HepG2 (cell line): ENCODE measurements around the gene SYCP2. TPM values are rescaled to one million over a fixed set of nuclear protein-coding genes. Genes with fewer than 3 reads are reported as not detected.

Source experiments
- ATAC-seq: fragments of 200-7000 bp; cut with Tn5 transposase; 3 replicates; pipeline ENCODE4 v1.9.1; 2020; ENCODE audit warnings: mild to moderate bottlenecking, moderate library complexity
- BruUV-seq: library from RNA; stranded (reverse); fragments of 400-500 nt; replicated peaks from 2 replicates; lab custom pipeline; 2021; lab: Mats Ljungman, UMichigan
- CTCF ChIA-PET: fragments of 300-600 bp; formaldehyde crosslinking; extraction: SDS; loops from one replicate; lab custom pipeline; 2021; ENCODE audit warnings: low total read pairs, inconsistent platforms, low intra/inter-chr PET ratio; lab: Yijun Ruan, JAX
- POLR2A ChIA-PET: fragments of 350-600 bp; sonication (Branson Sonifier 250); formaldehyde crosslinking; loops from one replicate; lab custom pipeline; 2020; ENCODE audit warnings: antibody characterized with exemption, inconsistent platforms; lab: Yijun Ruan, JAX
- DNase-seq: peaks from one replicate; pipeline ENCODE4 v3.0.0-alpha.2; 2015; ENCODE audit warnings: low spot score
- FAIRE-seq: peaks from 3 replicates; lab custom pipeline; 2011; peaks lifted over from hg19 to GRCh38; lab: Jason Lieb, UNC
- H2AFZ ChIP-seq: one replicate; pipeline ENCODE4 v1.6.1; 2011; ENCODE audit warnings: low read length, inconsistent platforms
- H3K27ac ChIP-seq: fragments of 300-600 bp; 3 replicates; pipeline ENCODE4 v1.8.0; 2011; ENCODE audit warnings: mixed run types, mild to moderate bottlenecking, mixed read lengths, low read length, inconsistent platforms; ENCODE audit not compliant: insufficient read depth; ENCODE audit errors: extremely low read length
- H3K27me3 ChIP-seq, 2 experiments: fragments of 200-600 bp in 1 of 2; 2 replicates in 1 of 2; 3 replicates in 1 of 2; pipeline versions ENCODE4 v1.6.0 to v1.8.0; 2011; ENCODE audit warnings: low read length in 2 of 2, mild to moderate bottlenecking in 2 of 2, moderate library complexity in 2 of 2, inconsistent platforms in 1 of 2; ENCODE audit not compliant: insufficient read depth in 2 of 2, control insufficient read depth in 1 of 2
- H3K36me3 ChIP-seq, 2 experiments: fragments of 200-600 bp in 1 of 2; replicated peaks in 1 of 2; 2 replicates in 1 of 2; 3 replicates in 1 of 2; pipeline versions ENCODE4 v1.5.1 to v1.8.0; 2011; ENCODE audit warnings: low read length in 2 of 2, inconsistent platforms in 1 of 2; ENCODE audit not compliant: insufficient read depth in 2 of 2, control insufficient read depth in 1 of 2
- H3K4me1 ChIP-seq: 2 replicates; pipeline ENCODE4 v1.5.1; 2012; ENCODE audit warnings: low read length, inconsistent platforms; ENCODE audit not compliant: insufficient read depth
- H3K4me2 ChIP-seq: 2 replicates; pipeline ENCODE4 v1.6.0; 2011; ENCODE audit warnings: low read depth, low read length, inconsistent platforms
- H3K4me3 ChIP-seq, 3 experiments: fragments of 200-600 bp in 1 of 3; sonication (generic), shearing (Covaris generic) in 1 of 3; replicated peaks in 1 of 3; 2 replicates each; pipeline ENCODE4 v1.5.1; 2011 to 2016; ENCODE audit warnings: low read length in 3 of 3, inconsistent platforms in 2 of 3, low read depth in 2 of 3, mild to moderate bottlenecking in 2 of 3, control low read depth in 1 of 3, mixed read lengths in 1 of 3; ENCODE audit not compliant: insufficient read depth in 1 of 3
- H3K79me2 ChIP-seq: one replicate; pipeline ENCODE4 v1.6.1; 2011; ENCODE audit warnings: low read length, inconsistent platforms; ENCODE audit not compliant: insufficient read depth
- H3K9ac ChIP-seq: 2 replicates; pipeline ENCODE4 v1.6.0; 2011; ENCODE audit warnings: mild to moderate bottlenecking, low read depth, low read length, inconsistent platforms; ENCODE audit not compliant: insufficient read depth
- H3K9me3 ChIP-seq: 2 replicates; pipeline ENCODE4 v1.5.1; 2012; ENCODE audit warnings: mild to moderate bottlenecking, low read length
- H4K20me1 ChIP-seq: 2 replicates; pipeline ENCODE4 v1.6.0; 2011; ENCODE audit warnings: inconsistent platforms, mild to moderate bottlenecking, low read length, moderate library complexity; ENCODE audit not compliant: insufficient read depth
- ADNP ChIP-seq: sonication (generic); formaldehyde crosslinking; IDR thresholded peaks from 2 replicates; pipeline ENCODE4 v1.4.0; 2020; ENCODE audit warnings: missing genetic modification reagents
- ATF1 ChIP-seq: IDR thresholded peaks from 2 replicates; pipeline ENCODE4 v1.6.1; 2016; ENCODE audit warnings: mild to moderate bottlenecking, control low read depth
- CERS6 ChIP-seq: sonication (generic); formaldehyde crosslinking; IDR thresholded peaks from 2 replicates; pipeline ENCODE4 v1.5.0; 2020; ENCODE audit warnings: missing genetic modification reagents
- FLYWCH1 ChIP-seq: sonication (generic); formaldehyde crosslinking; IDR thresholded peaks from 2 replicates; pipeline ENCODE4 v1.8.1; 2023; ENCODE audit warnings: mild to moderate bottlenecking, missing genetic modification reagents
- HCFC1 ChIP-seq: fragments of 150-350 bp; IDR thresholded peaks from 2 replicates; pipeline ENCODE4 v1.6.1; 2014; ENCODE audit warnings: low read depth, low read length
- KLF9 ChIP-seq: IDR thresholded peaks from 2 replicates; pipeline ENCODE4 v1.6.1; 2016; ENCODE audit warnings: low read depth
- MTERF4 ChIP-seq: sonication (generic); formaldehyde crosslinking; IDR thresholded peaks from 2 replicates; pipeline ENCODE4 v1.8.0; 2023; ENCODE audit warnings: mild to moderate bottlenecking, missing genetic modification reagents
- MTF2 ChIP-seq: sonication (generic); formaldehyde crosslinking; IDR thresholded peaks from 2 replicates; pipeline ENCODE4 v1.5.0; 2020; ENCODE audit warnings: missing genetic modification reagents, borderline replicate concordance
- MYC ChIP-seq: sonication (generic); formaldehyde crosslinking; IDR thresholded peaks from 2 replicates; pipeline ENCODE4 v1.9.0; 2021; ENCODE audit warnings: missing genetic modification reagents, borderline replicate concordance
- MYNN ChIP-seq: sonication (generic); formaldehyde crosslinking; IDR thresholded peaks from 2 replicates; pipeline ENCODE4 v1.4.0; 2020; ENCODE audit warnings: mild to moderate bottlenecking, low read depth, missing genetic modification reagents
- NR2F6 ChIP-seq, 2 experiments: IDR thresholded peaks; 2 replicates each; pipeline ENCODE4 v1.6.1; 2016; ENCODE audit warnings: antibody characterized with exemption in 1 of 2, mild to moderate bottlenecking in 1 of 2
- PREB ChIP-seq: sonication (generic); formaldehyde crosslinking; IDR thresholded peaks from 2 replicates; pipeline ENCODE4 v1.4.0; 2020; ENCODE audit warnings: missing genetic modification reagents
- RBFOX2 ChIP-seq: fragments of 200-400 bp; formaldehyde crosslinking; IDR thresholded peaks from 2 replicates; pipeline ENCODE4 v1.6.1; 2017; ENCODE audit warnings: low read depth, mild to moderate bottlenecking, low read length
- RBM39 ChIP-seq: fragments of 200-400 bp; formaldehyde crosslinking; IDR thresholded peaks from one replicate; pipeline ENCODE4 v1.6.1; 2018; ENCODE audit warnings: antibody characterized with exemption, mild to moderate bottlenecking, low read depth, low read length; ENCODE audit not compliant: poor library complexity, severe bottlenecking
- RORA ChIP-seq: sonication (generic); formaldehyde crosslinking; IDR thresholded peaks from 2 replicates; pipeline ENCODE4 v1.5.0; 2020; ENCODE audit warnings: mild to moderate bottlenecking, missing genetic modification reagents, moderate library complexity
- TFDP1 ChIP-seq: IDR thresholded peaks from 2 replicates; pipeline ENCODE4 v1.6.1; 2016; ENCODE audit warnings: missing compliant biosample characterization, missing genetic modification reagents, borderline replicate concordance
- ZBTB8A ChIP-seq: sonication (generic); formaldehyde crosslinking; IDR thresholded peaks from 2 replicates; pipeline ENCODE4 v1.4.0; 2020; ENCODE audit warnings: mild to moderate bottlenecking, low read depth, missing genetic modification reagents, borderline replicate concordance
- WGBS: methylation state at CpG from one replicate; pipeline ENCODE4 v1.1.6; 2017; ENCODE audit warnings: low lambda C conversion rate; 5-methylcytosine and 5-hydroxymethylcytosine counted together
- in situ Hi-C: cut with HindIII; loops from 2 replicates; pipeline ENCODE4 v1.10.0; 2017; ENCODE audit warnings: low pct_unique_long_range_greater_than_20kb; ENCODE audit not compliant: extremely low pct_ligation_motif_present
- intact Hi-C: fragments of 100-400 bp; cut with micrococcal nuclease; formaldehyde crosslinking; loops from one replicate; pipeline ENCODE4 v1.10.0; 2022; ENCODE audit not compliant: unreplicated experiment
- polyA plus RNA-seq, 8 experiments: library from polyadenylated mRNA; depleted of rRNA in 3 of 8; stranded (reverse) in 7 of 8; unstranded in 1 of 8; fragments of >200 nt; fragmentation: Illumina TruSeq in 4 of 8; extraction: Trizol in 4 of 8; gene quantifications; 2 replicates each; pipeline versions ENCODE4 v1.2.1 to v1.2.3, GENCODE V29; 2011 to 2016; ENCODE audit warnings: low read depth in 4 of 8, missing spikeins in 1 of 8, mixed read lengths in 1 of 8; ENCODE audit not compliant: insufficient read depth in 1 of 8
- total RNA-seq, 5 experiments: library from RNA; depleted of rRNA; stranded (reverse); fragments of >200 nt; fragmentation: Illumina TruSeq; extraction: Trizol; gene quantifications; 2 replicates each; pipeline ENCODE4 v1.2.3, GENCODE V29; 2016; ENCODE audit warnings: low read depth in 1 of 5

Gene SYCP2
- total and polyA plus RNA-seq, 2 of the 13 experiments (the other 11 are each of a cell fraction or from before 2014, with no cell fraction given): 0.07 to 0.24 TPM

- Histone ChIP-seq H3K79me2 (no peaks in the 10 kb centered on the region), H2AFZ (no peak overlapping the region), H3K9me3 (no peaks in the 10 kb centered on the region), H3K9ac (no peak overlapping the region), H3K27ac (no peak overlapping the region), H3K36me3 (no peaks in the 10 kb centered on the region), H3K4me2 (no peak overlapping the region), H4K20me1 (no peaks in the 10 kb centered on the region), H3K27me3 (no peaks in the 10 kb centered on the region), H3K4me3 (no peak overlapping the region), H3K4me1 (no peaks in the 10 kb centered on the region)
- TF ChIP-seq MYNN (CRISPR knock-in tag) (no peak), RBM39 (no peak), ADNP (CRISPR knock-in tag) (no peak), ATF1 (no peak)
- ATAC-seq (no peak), FAIRE-seq (no peak), DNase-seq (no peak)
- CTCF ChIA-PET: no interaction called here
- POLR2A ChIA-PET: no interaction called here
- intact Hi-C loops: no loop called here
- BruUV-seq: no TSS peak
- WGBS: 0% methylated on average over 1 of the region's 1 CpG
- in situ Hi-C loops: no loop called here
These were observed 68.7 kb downstream of the SYCP2 start for GRCh38 chr20:59864726-59865125.

- intact Hi-C loops: no loop called here
- no peak for ATAC-seq
- TF ChIP-seq RBFOX2: no peak
- TF ChIP-seq NR2F6 (IDR thresholded peaks at IDR 0.05): no peak
- no peak for TF ChIP-seq NR2F6 (CRISPR knock-in tag; IDR thresholded peaks at IDR 0.05)
- no peak for TF ChIP-seq CERS6 (CRISPR knock-in tag)
- no peak for TF ChIP-seq FLYWCH1
- TF ChIP-seq TFDP1: no peak
- no peak for TF ChIP-seq MTF2 (CRISPR knock-in tag)
- TF ChIP-seq RORA (CRISPR knock-in tag): no peak
- TF ChIP-seq PREB (CRISPR knock-in tag): no peak
- TF ChIP-seq KLF9 (CRISPR knock-in tag): no peak
- TF ChIP-seq MTERF4 (CRISPR knock-in tag): no peak
- TF ChIP-seq MYC (CRISPR knock-in tag): no peak
- TF ChIP-seq ZBTB8A (CRISPR knock-in tag): no peak
- TF ChIP-seq HCFC1: no peak
These were observed 70.4 kb downstream of the SYCP2 start for GRCh38 chr20:59863058-59863457.

More at GRCh38 chr20:59863058-59863457, 70.4 kb downstream of the SYCP2 start:
- Histone ChIP-seq H3K9me3 (no peaks in the 10 kb centered on the region), H4K20me1 (no peaks in the 10 kb centered on the region), H3K79me2 (no peaks in the 10 kb centered on the region), H3K36me3 (no peaks in the 10 kb centered on the region), H3K9ac (no peak overlapping the region), H2AFZ (no peak overlapping the region), H3K27ac (no peak overlapping the region), H3K27me3 (no peaks in the 10 kb centered on the region), H3K4me3 (no peak overlapping the region), H3K4me1 (no peaks in the 10 kb centered on the region), H3K4me2 (no peak overlapping the region)
- in situ Hi-C loops: no loop called here
- DNase-seq: no peak
- ChIA-PET CTCF (no interaction called here), POLR2A (no interaction called here)
- BruUV-seq: no TSS peak
- no peak for FAIRE-seq
- 22% methylated on average over 3 of the region's 3 CpGs for WGBS
